Keratinocyte (primary cell): ENCODE results near the gene ARPIN. TPM values are rescaled to one million over a fixed set of nuclear protein-coding genes. Genes with fewer than 3 reads are reported as not detected.

Source experiments
- DNase-seq: peaks from one replicate; pipeline ENCODE4 v3.0.0-alpha.2; 2011; ENCODE audit warnings: low read depth, missing footprints, low spot score
- FAIRE-seq: peaks from 2 replicates; lab custom pipeline; 2011; peaks lifted over from hg19 to GRCh38; lab: Jason Lieb, UNC
- H2AFZ ChIP-seq: 2 replicates; pipeline ENCODE4 v1.6.0; 2012; ENCODE audit warnings: low read length, control low read depth, inconsistent platforms; ENCODE audit not compliant: control insufficient read depth
- H3K27ac ChIP-seq: 2 replicates; pipeline ENCODE4 v1.5.1; 2011; ENCODE audit warnings: low read length; ENCODE audit not compliant: control insufficient read depth, insufficient read depth
- H3K27me3 ChIP-seq: 3 replicates; pipeline ENCODE4 v1.6.0; 2011; ENCODE audit warnings: low read length; ENCODE audit not compliant: control insufficient read depth, insufficient read depth; ENCODE audit errors: extremely low read depth
- H3K36me3 ChIP-seq, 2 experiments: 2 replicates in 1 of 2; 3 replicates in 1 of 2; pipeline ENCODE4 v1.5.1; 2011; ENCODE audit warnings: low read length in 2 of 2, mild to moderate bottlenecking in 1 of 2; ENCODE audit not compliant: control insufficient read depth in 2 of 2, insufficient read depth in 2 of 2; ENCODE audit errors: extremely low read depth in 1 of 2
- H3K4me1 ChIP-seq: 3 replicates; pipeline ENCODE4 v1.5.1; 2011; ENCODE audit warnings: low read length; ENCODE audit not compliant: control insufficient read depth, insufficient read depth; ENCODE audit errors: extremely low read depth
- H3K4me2 ChIP-seq: 3 replicates; pipeline ENCODE4 v1.6.0; 2011; ENCODE audit warnings: low read depth, low read length; ENCODE audit not compliant: control insufficient read depth, insufficient read depth; ENCODE audit errors: extremely low read depth
- H3K4me3 ChIP-seq, 3 experiments: fragments of 200-600 bp in 1 of 3; sonication (generic) in 1 of 3; 2 replicates in 2 of 3; 3 replicates in 1 of 3; pipeline ENCODE4 v1.5.1; 2011 to 2016; ENCODE audit warnings: low read length in 3 of 3, mild to moderate bottlenecking in 3 of 3, control low read depth in 2 of 3, inconsistent platforms in 1 of 3, low read depth in 1 of 3, mixed read lengths in 1 of 3, mixed run types in 1 of 3, moderate library complexity in 1 of 3; ENCODE audit not compliant: control insufficient read depth in 2 of 3, insufficient read depth in 2 of 3; ENCODE audit errors: extremely low read depth in 1 of 3
- H3K79me2 ChIP-seq: 2 replicates; pipeline ENCODE4 v1.6.0; 2012; ENCODE audit warnings: low read length; ENCODE audit not compliant: control insufficient read depth, insufficient read depth
- H3K9ac ChIP-seq: 3 replicates; pipeline ENCODE4 v1.6.0; 2011; ENCODE audit warnings: low read length; ENCODE audit not compliant: control insufficient read depth, insufficient read depth; ENCODE audit errors: extremely low read depth
- H3K9me1 ChIP-seq: 3 replicates; pipeline ENCODE4 v1.6.0; 2011; ENCODE audit warnings: low read length; ENCODE audit not compliant: control insufficient read depth, insufficient read depth; ENCODE audit errors: extremely low read depth
- H3K9me3 ChIP-seq: 2 replicates; pipeline ENCODE4 v1.5.1; 2012; ENCODE audit warnings: low read depth, low read length; ENCODE audit not compliant: control insufficient read depth
- H4K20me1 ChIP-seq: 3 replicates; pipeline ENCODE4 v1.6.0; 2011; ENCODE audit warnings: low read length; ENCODE audit not compliant: control insufficient read depth, insufficient read depth; ENCODE audit errors: extremely low read depth
- CTCF ChIP-seq, 3 experiments: IDR thresholded peaks in 1 of 3; conservative IDR thresholded peaks in 1 of 3; optimal IDR thresholded peaks in 1 of 3; 2 replicates in 2 of 3; 3 replicates in 1 of 3; pipeline versions ENCODE3 to v1.5.1; 2011; ENCODE audit warnings: low read length in 3 of 3, mild to moderate bottlenecking in 3 of 3, moderate library complexity in 2 of 3, control low read depth in 1 of 3, inconsistent platforms in 1 of 3; ENCODE audit not compliant: insufficient read depth in 2 of 3; ENCODE audit errors: extremely low read depth in 1 of 3
- EZH2 ChIP-seq: IDR thresholded peaks from one replicate; pipeline ENCODE4 v1.6.1; 2012; ENCODE audit warnings: inconsistent platforms, mild to moderate bottlenecking, low read length, moderate library complexity
- dilution Hi-C: fragments of 300-500 bp; cut with MboI; formaldehyde crosslinking; loops from one replicate; pipeline ENCODE4 v1.7.0; 2020; ENCODE audit warnings: low sequenced_read_pairs; ENCODE audit not compliant: extremely low pct_ligation_motif_present
- polyA plus RNA-seq, 5 experiments: library from polyadenylated mRNA; depleted of rRNA in 3 of 5; stranded (reverse) in 3 of 5; stranded (forward) in 1 of 5; unstranded in 1 of 5; fragments of >200 nt; gene quantifications; 1 replicate in 1 of 5; 2 replicates in 3 of 5; 3 replicates in 1 of 5; pipeline versions ENCODE4 v1.2.1 to v1.2.3, GENCODE V29; 2011 to 2012; ENCODE audit warnings: missing spikeins in 2 of 5, low read depth in 1 of 5, low replicate concordance in 1 of 5

Gene ARPIN
- polyA plus RNA-seq, 1 donor (not counting 4 experiments of a cell fraction or from before 2014, with no cell fraction given), result 9.0 TPM

- Histone ChIP-seq H2AFZ (no peak overlapping the region), H3K27ac (no peak overlapping the region), H3K9me3 (no peaks in the 10 kb centered on the region), H3K4me3 (no peak overlapping the region), H3K9me1 (no peaks in the 10 kb centered on the region), H3K27me3 (no peaks in the 10 kb centered on the region), H3K4me1 (no peaks in the 10 kb centered on the region), H3K9ac (no peak overlapping the region), H3K36me3 (peaks cover 9 to 11% of the 10 kb centered on the region in 2 experiments), H4K20me1 (no peaks in the 10 kb centered on the region), H3K4me2 (no peak overlapping the region), H3K79me2 (no peaks in the 10 kb centered on the region)
- FAIRE-seq (no peak), DNase-seq (no peak)
- dilution Hi-C loops, result loop anchor here (25.0 kb wide), 1 partner anchor 97 kb away; the partner anchor contains the start of gene MESP1
- TF ChIP-seq EZH2 (no peak), CTCF (optimal IDR thresholded peaks at IDR 0.05 in 1 of 3, IDR thresholded peaks at IDR 0.05 in 1 of 3, conservative IDR thresholded peaks at IDR 0.05 in 1 of 3; ENCODE audit: extremely low read depth in 1 of 3, insufficient read depth in 2 of 3, low read length in 3 of 3) (no peak)
These were observed 53.9 kb downstream of the ARPIN start for GRCh38 chr15:89858661-89859458.

- Histone ChIP-seq H3K9ac (no peak overlapping the region), H3K79me2 (no peaks in the 10 kb centered on the region), H3K36me3 (peaks cover 7 to 9% of the 10 kb centered on the region in 2 experiments), H3K9me3 (no peaks in the 10 kb centered on the region), H3K4me2 (no peak overlapping the region), H2AFZ (no peak overlapping the region), H3K4me3 (no peak overlapping the region), H3K4me1 (peaks cover under 1% of the 10 kb centered on the region), H3K9me1 (no peaks in the 10 kb centered on the region), H3K27ac (no peak overlapping the region), H3K27me3 (no peaks in the 10 kb centered on the region), H4K20me1 (no peaks in the 10 kb centered on the region)
- no peak for DNase-seq
- FAIRE-seq, result no peak
- TF ChIP-seq CTCF (optimal IDR thresholded peaks at IDR 0.05 in 1 of 3, IDR thresholded peaks at IDR 0.05 in 1 of 3, conservative IDR thresholded peaks at IDR 0.05 in 1 of 3; ENCODE audit: extremely low read depth in 1 of 3, insufficient read depth in 2 of 3, low read length in 3 of 3) (no peak), EZH2 (no peak)
- dilution Hi-C loops, result loop anchor here (25.0 kb wide), 1 partner anchor 95 kb away; the partner anchor contains the start of gene MESP1
These were observed 55.1 kb downstream of the ARPIN start for GRCh38 chr15:89857673-89858072.
